GM10847 (cell line): Measurements from ENCODE around the gene RAB39B.

Experiments
- POLR2A ChIP-seq: IDR thresholded peaks from 2 replicates; pipeline ENCODE4 v1.6.1; 2011; ENCODE audit not compliant: insufficient read length; ENCODE audit errors: extremely low read depth

The RAB39B gene, protein sequence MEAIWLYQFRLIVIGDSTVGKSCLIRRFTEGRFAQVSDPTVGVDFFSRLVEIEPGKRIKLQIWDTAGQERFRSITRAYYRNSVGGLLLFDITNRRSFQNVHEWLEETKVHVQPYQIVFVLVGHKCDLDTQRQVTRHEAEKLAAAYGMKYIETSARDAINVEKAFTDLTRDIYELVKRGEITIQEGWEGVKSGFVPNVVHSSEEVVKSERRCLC

DNA sequence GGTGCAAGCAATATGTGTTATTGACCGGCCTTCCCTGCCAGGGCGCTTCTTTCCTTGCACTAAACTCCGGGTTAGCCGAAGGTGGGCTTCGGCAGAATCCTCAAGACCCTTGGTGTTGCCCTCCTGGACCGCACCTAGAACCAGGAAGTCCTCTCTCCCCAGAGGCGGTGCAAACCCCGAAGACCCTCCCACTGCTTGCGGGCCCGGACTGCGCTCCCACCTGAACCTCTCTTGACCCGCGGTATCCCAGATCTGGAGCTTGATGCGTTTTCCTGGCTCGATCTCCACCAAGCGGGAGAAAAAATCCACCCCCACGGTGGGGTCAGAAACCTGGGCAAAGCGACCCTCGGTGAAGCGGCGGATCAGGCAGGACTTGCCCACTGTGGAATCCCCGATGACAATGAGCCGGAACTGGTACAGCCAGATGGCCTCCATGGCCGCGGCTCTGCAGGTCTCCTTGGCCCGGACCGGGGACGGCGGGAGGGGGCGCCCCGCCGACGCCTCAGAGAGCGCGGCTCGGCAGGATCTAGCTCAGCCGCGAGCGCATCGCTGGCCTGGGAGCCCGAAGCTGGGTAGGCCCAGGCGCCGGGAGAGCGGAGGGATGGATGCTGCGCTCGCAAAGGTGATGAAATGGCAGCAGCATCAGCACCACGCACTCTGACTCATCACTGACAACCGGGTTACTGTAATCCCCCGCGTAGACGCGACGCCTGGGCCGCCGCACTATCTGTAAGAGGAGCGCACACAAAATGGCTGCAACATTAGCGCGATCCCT is at the start of gene RAB39B:
RAB39B (minus strand) TSS at position 638 of the 775 bp plus-strand sequence; CDS start at position 435, 203 bp downstream.
- TF ChIP-seq POLR2A = no peak

DNA sequence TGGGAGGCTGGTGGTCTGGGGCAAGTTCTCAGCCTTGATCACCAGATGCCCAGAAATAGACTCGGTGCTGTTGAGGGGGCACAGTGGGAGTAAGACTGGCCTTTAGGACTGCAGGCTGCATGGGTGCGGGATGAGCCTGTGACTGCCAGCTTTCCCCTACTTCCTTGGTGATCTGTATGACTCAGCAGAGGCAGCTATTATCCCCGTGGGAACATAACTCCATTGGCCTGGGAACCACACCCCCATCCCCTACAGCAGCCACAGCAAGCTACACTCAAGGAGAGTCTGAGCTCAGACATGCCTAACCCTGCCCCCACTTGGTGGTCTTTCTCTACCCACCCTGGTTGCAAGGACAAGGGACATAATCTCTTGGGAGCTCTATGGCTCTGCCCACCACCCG is 49.5 kb upstream of the RAB39B start:
- TF ChIP-seq POLR2A = no peak

DNA sequence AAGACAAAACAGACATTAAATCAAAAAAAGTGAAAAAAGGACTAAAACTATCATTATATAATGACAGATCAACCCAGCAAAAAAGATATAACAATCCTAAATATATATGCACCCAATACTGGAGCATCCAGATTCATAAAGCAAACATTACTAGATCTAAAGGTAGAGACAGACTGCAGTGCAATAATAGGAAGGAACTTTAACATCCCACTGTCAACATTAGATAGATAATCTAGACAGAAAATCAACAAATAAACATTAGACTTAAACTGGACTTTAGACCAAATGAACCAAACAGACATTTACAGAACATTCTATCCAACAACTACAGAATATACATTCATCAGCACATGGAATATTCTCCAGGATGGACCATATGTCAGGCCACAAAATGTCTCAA is 29.5 kb upstream of the RAB39B start:
- TF ChIP-seq POLR2A = no peak

DNA sequence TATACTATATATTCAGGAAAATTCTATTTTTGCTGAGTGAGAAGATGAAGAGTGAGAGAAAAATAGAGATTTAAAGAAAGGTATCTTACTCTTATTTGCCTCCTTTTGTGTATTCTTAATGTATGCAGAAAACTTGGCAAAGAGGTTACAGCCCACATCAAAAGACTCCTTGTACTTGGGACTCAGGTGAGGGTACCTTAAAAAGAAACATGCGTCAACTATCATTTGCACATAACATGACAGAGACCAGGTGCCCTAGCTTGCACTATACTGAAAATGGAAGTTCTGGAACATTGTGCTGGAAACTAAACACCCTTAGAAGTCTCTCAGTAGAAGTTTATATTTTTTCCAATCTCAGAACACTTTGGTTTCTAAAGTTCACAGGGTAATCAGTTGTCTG is 15.6 kb upstream of the RAB39B start:
- TF ChIP-seq POLR2A = no peak

DNA sequence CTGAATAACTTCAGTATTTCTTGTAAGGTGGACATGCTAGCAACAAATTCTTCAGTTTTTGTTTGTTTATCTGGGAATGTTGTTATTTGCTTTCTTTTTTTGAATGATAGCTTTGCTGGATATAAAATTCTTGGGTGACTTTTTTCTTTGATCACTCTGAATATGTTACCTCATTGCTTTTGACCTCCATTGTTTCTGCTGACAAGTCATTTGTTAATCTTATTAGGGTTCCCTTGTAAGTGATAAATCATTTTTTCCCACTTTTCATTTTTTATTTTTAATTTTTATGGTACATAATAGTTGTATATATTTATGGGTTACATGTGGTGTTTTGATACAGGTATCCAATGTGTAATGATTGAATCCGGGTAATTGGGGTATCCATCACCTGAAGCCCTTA is 6.7 kb upstream of the RAB39B start:
- no peak for TF ChIP-seq POLR2A

DNA sequence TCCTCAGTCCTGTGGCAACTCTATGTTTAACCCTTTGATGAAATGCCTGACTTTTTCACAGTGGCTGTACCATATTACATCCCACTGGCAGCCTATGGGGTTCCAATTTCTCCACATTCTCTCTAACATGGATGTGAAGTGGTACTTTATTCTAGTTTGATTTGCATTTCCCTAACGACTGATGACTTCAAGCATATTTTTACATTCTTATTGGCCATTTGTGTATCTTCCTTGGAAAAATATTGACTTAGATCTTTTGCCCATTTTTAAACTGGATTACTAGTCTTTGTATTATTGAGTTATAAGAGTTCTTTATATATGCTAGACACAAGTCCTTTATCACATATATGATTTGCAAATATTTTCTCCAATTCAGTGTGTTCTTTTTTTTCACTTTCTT is 2.1 kb upstream of the RAB39B start:
- no peak for TF ChIP-seq POLR2A

DNA sequence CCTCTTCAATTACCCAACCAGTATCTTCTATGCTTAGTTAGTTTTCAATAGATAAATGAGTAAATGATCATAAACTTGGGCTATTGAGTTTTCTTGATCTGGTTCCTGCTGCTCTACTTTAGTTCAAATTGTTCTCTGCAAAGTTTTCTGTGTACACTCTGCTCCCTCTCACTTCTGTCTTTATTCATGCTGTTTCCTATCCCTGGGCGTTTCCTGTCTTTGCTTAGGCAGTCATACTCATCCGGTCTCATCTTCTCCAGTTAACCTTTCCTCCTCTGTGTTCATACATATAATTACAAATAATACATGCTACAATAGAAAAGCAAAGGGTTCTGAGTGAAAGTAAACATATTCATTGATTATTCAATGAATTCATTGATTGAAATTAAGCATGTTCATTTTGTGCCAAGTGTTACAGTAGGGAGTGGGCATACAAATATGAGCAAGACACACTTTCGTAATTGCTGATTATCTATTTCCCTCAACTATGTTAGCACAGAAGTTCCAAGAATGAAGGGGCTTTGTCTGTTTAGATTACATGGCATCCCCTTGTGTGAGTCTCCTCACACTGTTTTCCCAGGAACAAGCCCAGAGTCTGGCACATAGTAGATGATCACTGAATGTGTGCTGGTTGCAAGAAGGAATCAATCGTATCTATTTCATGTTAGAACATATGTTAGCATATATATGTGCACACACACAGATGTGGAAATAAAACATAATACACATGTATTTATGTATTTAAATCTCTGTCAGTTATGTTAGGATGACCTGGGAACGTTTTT is 1.1 kb downstream of the RAB39B start:
- TF ChIP-seq POLR2A = no peak

DNA sequence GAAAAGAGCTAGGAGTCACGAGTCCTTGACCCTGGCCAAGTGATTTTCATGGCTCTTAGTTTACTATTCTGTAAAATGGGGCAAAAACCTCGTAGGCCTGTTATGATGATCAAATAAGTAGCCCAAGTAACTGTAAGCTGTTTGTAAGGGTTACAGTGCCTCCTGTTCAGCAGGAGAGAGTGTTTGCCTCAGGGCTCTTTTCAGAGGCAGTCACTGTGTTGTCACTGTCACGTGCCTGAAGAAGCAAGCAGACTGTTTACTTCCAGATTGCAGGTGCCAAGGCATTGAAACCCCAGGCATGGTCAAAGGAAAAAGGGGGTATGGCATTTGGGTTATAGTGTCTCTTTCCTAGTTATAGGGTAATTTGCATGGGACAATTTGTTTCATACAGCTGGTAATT is 4.5 kb downstream of the RAB39B start:
- TF ChIP-seq POLR2A = no peak

DNA sequence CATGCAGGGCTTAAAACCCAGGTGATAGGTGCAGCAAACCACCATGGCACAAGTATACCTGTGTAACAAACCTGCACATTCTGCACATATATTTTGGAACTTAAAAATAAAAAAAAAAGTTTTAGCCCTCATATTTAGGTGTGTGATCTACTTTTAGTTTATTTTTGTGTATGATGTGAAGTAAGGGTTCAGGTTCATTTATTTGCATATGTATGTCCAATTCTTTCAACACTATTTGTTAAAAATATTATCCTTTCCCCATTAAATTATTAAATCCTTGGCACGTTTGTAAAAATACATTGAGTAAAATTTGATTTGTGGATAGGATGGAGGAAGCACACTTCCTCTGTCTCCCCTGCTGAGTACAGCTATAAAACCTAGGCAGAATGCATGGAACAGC is 12.9 kb downstream of the RAB39B start:
- TF ChIP-seq POLR2A = no peak

DNA sequence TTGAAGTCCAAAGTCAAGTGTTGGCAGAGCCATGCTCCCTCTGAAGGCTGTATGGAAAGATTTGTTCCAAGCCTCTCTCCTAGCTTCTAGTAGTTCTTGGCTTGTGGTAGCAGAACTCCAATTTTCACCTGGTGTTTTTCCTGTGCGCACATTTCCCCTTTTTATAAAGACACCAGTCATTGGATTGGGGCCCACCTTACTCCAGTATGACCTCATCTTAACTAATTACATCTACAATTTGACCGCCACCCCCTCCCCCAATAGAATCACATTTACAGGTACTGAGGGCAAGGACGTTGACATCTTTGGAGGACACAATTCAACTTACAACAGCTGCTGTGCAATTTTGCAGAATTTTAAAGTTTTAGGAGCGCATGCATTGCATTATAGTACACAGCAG is 16.8 kb downstream of the RAB39B start:
- TF ChIP-seq POLR2A = no peak

DNA sequence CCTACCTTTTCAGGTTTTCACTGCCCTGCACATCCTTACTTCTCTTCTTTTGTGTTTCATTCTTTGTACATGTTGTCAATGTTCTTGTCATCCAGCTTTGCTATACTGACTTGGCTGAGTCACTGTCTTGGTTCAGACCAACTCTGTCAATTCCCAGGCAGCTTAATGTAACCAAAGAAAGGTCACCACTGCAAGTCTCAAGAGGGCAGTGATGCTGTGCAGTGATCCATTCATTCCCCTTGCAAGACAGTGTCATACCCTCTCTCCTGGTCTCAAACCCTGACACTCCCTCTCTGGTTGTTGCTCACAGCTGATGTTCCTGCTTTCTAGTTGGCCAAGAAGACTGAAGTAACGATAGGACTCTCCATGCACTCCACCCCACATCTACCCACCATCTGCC is 17.5 kb downstream of the RAB39B start:
- TF ChIP-seq POLR2A = no peak

DNA sequence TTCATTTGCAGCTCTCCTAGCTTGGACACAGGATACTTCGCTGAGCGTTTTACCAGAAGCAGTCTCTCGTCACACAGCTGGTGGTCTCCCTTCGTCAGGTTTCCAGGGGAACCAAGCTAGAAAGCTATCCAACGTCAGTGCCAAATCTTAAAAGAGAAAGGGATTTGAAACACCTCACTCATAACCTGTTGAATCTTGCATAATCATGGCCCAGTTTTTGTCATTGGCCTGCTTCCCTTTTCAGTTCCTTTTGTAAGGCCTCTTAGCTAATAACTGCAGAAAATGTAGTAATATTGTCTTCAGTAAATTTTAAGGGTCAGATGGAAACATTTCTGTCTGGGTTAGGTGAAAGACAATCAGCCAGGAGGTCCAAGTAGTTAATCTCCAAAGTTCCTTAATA is 22.0 kb downstream of the RAB39B start:
- TF ChIP-seq POLR2A = no peak

DNA sequence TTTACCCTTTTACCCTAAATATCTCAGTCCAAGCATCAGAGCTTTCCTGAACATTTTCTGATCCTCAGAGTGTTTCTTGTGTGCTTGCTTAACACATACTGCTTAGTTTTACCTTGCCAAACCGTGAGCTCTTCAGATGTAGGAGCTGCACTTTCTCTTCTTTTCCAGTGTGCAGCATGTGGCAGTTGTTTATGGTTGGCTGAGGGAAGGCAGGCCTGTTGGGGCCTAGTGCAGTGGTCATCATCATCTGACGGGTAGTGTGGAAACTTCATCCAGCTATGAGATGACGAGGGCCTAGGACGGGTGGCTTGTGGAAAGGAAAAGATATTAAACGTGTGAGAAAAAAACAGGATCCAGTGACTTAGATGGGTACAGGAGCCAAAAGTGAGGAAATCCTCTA is 26.6 kb downstream of the RAB39B start:
- no peak for TF ChIP-seq POLR2A

DNA sequence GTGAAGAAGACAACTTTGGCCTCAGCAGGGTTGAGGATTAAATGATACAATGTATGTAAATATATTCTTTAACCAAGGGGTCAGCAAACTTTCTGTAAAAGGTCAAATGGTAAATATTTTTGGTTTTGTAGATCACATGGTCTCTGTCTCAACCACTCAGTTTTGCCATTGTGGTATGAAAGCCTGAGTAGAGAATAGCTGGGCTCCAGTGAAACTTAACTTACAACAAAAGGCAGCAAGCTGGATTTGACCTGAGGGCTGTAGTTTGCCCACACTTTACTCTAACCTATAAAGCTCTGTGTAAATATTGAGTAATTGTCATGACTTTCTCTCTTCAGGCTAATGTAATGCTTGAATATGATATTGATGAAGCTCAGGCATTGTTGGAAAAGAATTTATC is 28.4 kb downstream of the RAB39B start:
- TF ChIP-seq POLR2A = no peak

DNA sequence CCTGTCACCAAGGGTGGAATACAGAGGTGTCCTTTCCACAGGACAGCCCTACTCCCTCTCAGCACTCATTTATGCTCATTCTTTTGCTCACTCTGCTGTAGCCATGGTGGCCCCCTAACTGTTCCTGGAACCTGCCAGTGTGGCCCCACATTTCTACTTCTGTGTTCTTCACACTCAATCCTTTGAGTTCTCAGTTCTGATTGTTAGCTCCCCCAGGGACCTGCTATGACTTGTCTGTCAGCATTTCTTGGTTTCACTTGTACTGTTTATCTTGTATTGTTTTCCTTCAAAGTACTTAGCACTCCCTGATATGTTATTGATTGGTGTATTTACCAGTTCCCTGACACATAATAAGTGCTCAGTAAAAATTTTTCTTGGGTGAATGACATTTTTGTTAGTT is 33.1 kb downstream of the RAB39B start:
- TF ChIP-seq POLR2A = no peak

DNA sequence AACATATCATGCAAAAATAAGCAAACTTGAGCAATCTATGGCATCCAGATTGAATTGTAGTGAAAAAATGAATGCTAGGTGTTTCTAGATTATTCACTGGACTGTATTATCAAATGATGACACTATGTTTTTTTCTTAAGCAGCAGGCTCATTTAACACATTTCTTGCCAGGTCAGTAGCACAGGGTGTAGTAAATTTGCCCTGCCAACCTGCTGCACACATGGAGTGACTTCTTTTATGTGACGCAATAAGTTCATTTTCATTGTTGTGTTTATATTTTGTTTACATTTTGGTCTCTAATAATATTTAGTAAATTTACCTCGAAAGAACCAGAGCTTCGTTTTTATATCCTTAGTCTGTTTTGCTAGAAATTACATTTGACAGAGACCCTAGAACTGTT is 38.5 kb downstream of the RAB39B start:
- TF ChIP-seq POLR2A = no peak
